GM21515 (cell line): ENCODE measurements around the gene SLC2A9.
"Not testable (repeated sequence)": the region's sequence is repeated elsewhere in the genome, so short reads cannot be mapped to it uniquely, and the experiment has no call there.

Source experiments
- ATAC-seq: cut with Tn5 transposase; IDR thresholded peaks from one replicate; pipeline ENCODE4 v1.9.1; 2021; ENCODE audit not compliant: unreplicated experiment

SLC2A9 gene

DNA sequence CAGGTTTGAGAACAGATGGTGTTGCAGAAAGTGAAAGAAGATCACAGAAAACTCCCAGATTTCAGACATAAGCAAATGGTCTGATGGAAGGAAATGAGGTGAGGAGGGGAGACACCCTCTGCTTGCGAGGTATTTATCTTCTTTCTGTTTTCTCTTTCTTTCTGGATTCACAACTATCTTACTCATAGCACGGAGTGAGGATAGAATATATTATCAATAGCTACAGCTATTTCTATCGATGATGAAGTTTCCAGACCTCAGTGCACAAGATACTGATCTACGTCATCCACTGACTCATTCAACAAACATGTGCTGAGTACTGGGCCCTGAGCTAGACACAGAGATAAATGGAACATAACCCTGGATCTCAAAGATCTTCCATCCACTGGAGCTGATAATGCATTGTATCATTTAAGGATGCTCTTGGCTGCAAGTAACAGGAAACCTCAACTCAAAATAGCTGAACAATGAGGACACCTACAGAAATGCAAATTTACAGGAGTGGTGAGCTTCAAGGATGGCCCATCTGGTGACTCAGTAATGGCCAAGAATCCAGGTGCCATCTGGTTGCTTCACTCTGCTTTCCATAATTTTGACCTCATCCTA, 21.2 kb downstream of the SLC2A9 start:
- ATAC-seq = peak; percentile 50

- ATAC-seq = no peak
Observed at GRCh38 chr4:9997886-9998285, 23.4 kb downstream of the SLC2A9 start.

DNA sequence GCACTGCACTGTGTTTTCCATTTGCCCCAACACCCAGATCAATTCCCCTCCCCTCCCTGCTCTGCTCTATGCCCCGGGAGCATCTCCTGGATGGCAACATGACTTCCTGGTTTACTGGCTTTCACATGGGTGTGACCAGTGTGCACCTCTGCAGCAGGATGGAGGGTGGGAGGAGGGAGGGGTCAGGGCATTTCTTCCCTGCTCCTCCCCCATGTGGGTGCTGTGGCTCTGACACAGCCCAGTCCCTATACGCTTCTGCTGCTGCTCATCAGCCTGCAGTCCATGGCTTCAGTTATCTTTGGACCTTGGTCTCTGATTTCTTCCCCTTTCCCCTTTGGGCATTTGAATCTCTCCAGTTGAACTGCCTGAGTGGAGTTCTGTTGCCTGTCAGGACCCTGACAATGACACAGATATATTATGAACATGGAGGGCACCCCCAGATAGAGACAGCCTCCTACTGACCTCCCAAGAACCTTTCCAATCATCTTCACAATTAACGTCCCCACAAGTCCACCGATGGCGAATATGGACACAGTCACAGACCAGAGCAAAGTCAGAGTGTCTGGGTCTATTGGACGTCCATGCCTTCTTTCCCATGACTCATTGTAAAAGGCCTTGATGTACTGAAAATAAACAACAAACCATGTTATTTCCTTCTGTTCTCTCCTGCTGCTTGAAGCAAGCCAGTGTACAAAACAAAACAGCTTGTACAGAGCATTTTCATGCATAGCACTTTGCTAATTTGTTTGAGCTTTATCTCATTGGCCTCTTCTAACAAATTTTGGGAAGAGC, 24.8 kb downstream of the SLC2A9 start:
- no peak for ATAC-seq

GRCh38 chr4:9994246-9994847, 26.9 kb downstream of the SLC2A9 start:
- no peak for ATAC-seq

DNA sequence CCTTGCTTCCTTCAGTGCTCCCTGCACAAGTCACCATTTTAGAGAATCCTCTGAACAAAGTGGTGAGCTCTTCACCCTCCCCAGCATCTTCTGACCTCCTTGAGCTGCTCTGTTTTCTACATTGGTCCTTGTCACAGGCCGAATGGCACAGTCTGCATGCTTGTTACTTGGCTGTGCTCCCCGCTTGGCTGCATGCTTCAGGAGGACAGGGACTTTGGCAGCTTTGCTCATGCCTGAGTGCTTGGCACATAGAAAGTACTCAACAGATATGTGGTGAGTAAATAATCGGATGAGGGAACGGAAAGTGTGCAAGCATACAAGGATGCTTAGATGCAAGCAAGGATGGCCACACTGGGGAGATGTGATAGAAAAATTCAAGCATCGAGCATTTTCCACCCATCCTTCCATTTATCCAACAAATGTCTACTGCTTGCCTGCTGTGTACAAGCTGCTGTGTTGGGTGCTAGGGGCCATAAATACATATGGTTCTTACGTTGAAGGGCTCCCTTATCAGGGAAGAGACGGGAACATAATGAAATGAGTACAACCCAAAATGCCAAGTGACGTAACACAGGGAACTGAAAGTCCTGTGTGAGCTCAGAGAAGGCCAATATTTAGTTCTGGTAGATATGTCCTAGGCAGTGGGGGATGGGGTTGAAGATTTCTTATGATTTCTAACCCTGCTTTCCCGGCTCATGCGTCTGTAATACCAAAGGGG, 31.2 kb downstream of the SLC2A9 start:
- ATAC-seq = no peak

- ATAC-seq = no peak
Observed at GRCh38 chr4:9988933-9989332, 32.4 kb downstream of the SLC2A9 start.

- ATAC-seq = no peak
Observed at GRCh38 chr4:9988363-9988749, 32.9 kb downstream of the SLC2A9 start.

DNA sequence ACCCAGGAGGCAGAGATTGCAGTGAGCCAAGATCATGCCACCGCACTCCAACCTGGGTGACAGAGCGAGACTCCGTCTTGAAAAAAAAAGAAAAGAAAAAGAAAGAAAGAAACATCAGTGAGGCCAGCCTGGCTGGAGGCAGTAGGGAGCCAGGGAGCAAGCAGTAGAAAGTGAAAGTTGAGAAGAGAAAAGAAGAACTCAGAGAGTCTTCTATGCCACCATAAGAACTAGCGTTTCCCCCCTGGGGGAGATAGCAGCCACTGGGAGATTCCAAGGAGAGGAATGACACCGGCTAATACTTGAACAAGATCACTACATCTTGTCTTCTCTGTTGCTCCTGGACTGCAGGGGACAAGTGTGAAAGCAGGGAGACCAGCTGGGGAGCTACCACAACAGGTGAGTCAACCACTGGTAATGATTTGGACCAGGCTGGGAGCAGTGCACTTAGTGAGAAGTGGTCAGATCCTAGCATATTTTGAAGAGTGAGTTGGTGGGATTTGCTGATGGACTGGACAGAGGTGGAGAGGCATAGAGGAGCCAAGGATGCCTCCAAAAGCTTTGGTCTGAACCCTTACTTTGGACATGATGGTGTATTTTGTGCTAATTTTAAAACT, 33.4 kb downstream of the SLC2A9 start:
- peak; percentile 71 for ATAC-seq

DNA sequence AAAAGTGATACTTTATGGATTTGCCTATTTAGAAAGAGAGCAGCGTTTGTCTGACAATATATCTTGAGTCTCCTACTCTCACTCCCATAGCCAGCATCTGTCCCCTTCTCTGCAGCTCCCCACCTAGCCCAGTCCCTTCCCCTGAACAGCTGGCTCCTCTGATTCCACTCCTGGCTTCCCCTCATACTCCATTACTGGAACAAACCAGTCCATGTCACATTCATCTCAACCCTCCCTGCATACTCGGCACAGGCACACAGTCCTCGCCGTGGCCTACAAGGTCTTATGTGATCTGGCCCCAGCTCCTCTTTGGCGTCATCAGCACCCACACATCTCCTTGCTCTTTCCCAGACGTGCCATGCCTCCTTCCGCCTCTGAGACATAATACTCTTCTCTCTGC, 36.7 kb downstream of the SLC2A9 start:
- ATAC-seq = no peak

- ATAC-seq = no peak
Observed at GRCh38 chr4:9983211-9983610, 38.1 kb downstream of the SLC2A9 start.

DNA sequence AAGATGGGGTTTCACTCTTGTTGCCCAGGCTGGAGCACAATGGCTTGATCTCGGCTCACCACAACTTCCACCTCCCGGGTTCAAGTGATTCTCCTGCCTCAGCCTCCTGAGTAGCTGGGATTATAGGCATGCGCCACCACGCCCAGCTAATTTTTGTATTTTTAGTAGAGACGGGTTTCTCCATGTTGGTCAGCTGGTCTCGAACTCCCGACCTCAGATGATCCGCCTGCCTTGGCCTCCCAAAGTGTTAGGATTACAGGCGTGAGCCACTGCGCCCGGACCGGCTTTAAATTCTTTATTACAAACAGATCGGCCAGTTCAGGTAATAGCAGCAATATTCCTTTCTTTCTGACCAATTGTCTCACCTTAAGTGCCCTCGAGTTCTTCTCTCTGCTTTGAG, 39.4 kb downstream of the SLC2A9 start:
- not testable (repeated sequence) for ATAC-seq

DNA sequence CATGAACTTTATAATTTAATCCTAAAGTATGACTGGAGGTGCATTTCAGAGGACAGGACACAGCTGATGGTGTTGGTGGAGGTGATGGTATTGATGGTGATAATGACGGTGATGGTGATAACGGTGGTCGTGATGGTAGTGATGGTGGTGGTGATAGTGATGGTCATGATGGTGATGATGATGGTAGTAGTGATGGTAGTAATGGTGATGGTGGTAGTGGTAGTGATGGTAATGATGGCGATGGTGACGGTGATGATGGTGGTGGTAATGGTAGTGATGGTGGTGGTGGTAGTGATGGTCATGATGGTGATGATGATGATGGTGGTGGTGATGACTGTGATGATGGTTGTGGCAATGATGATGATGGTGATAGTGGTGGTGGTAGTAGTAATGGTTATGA, 40.4 kb downstream of the SLC2A9 start:
- no peak for ATAC-seq

DNA sequence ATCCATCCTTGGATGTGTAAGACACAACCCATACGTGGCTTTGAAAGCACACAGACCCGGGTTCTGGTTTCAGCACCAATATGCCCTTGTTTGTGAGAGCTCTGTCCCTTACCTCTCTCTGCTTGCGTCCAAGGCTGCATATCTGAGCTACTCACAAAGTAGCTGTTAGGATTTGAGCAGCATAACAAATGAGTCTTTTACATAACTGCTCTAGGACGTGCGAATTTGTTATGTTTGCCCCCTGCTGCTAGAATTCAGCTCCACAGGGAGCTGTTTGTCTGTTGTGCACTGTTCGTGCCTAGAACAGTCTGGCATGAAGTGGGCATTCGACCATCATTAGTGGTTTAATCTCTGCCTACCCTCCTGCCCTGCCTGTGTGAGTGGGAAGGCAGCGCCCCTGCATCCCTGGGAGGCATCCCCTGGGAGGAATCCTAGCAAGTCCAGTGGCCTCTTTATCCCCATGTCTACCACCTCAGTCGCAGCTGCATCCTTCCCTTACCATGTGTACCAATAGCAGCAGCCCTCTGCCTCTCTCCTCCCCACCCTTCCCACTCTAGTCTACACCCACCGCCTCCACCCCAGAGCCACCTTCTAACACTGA, 42.1 kb downstream of the SLC2A9 start:
- no peak for ATAC-seq

DNA sequence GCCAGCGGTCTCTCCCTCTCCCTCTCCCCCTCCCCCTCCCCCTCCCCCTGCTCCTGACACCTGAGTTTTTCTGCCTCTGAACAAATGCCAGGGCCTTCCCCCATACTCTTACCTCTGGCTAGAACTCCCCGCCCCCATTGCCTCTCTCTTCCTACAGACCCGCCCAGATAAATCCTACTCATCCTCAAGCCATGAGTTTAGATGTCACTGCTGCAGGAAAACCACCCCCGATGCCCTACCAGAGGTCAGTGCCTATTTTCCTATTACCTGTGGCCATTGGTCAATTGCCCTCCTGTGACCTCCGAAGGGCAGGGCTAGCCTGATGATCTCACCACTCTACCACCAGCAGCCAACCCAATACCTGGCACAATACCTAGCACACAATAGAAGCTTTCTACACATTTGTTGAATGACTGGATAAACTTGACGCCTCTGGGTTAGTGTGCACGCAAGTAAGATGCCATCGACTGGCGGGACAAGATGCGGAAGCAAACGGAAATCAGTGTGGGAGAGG, 43.7 kb downstream of the SLC2A9 start:
- ATAC-seq = no peak

DNA sequence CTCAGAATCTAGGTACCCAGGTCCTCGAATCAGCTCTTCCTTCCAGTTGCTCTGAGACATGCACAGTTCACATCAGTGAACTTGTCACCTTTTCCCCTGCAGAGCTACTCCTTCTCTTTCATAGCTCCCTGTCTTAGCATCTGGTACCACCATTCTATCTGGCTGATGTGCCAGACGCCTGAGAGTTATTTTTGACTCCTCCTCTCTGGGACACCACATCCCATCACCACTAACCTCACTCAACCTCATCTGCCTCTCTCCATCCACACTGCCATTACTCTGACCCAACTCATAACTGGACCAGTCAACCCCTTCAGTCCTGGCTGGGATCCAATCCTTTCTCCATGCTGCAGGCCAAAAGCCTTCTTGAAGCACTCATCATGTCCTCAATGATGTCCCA, 44.5 kb downstream of the SLC2A9 start:
- no peak for ATAC-seq

GRCh38 chr4:9976293-9976692, 45.0 kb downstream of the SLC2A9 start:
- no peak for ATAC-seq

- no peak for ATAC-seq
Observed at GRCh38 chr4:9971711-9972110, 49.6 kb downstream of the SLC2A9 start.

DNA sequence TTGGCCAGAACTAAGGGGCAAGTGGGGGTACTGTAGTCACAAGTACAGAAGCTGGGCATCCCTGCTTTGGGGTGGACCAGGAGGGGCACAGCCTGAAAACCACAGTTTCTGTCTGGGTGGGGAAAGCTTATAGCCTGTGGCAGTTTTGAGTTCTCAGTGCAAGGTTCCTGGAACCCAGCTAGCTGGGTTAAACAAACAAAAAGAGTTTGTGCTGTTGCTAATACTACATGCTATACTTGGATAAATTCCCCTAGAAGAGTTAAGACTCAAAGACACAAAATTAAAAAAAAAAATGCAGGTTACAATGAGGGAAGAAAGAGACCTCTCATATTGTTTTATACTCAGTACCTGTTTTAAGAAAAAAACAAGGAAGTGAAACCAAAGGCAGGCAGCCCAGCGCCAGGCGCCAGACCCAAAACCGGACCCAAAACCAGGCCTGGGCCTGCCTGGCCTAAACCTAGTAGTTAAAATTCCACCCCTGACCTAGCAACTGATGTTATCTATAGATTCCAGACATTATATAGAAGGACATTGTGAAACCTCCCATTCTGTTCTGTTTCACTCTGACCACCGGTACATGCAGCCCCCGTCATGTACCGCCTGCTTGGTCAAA, 50.8 kb downstream of the SLC2A9 start:
- ATAC-seq = peak; percentile 84

DNA sequence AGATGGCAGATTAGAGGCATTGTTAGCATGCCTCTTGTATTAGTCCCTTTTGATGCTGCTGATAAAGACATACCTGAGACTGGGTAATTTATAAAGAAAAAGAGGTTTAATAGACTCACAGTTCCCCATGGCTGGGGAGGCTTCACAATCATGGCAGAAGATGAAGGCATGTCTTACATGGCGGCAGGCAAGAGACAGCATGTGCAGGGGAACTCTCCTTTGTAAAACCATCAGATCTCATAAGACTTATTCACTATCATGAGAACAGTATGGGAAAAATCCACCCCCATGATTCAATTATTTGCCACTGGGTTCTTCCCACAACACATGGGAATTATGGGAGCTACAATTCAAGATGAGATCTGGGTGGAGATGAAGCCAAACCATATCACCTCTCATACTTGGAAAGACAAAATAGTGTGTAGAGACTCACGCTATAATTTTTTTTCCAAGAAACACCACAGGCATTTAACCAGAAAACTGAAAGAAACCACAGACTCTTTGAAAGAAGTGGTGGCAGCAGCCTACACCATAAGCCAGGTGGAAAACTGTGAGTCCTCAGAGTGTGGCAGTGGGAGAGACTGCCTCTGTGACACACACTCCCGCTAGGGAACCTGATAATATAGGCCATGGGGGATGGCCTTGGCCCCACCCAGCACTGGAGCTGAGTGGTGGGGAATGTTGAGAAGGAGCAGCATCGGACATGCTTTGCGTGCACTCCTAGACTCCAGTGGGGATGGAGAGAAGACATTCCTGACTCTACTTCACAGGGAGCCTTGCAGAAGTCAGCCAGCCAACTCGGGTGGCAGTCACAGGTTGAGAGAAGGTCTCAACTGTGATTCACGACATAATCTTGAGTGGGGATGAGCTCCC, 51.5 kb downstream of the SLC2A9 start:
- peak; percentile 15 for ATAC-seq
